ENCODE data around the gene CCDC102A. TPM values are rescaled to one million over a fixed set of nuclear protein-coding genes. Genes with fewer than 3 reads are reported as not detected.

CCDC102A gene
- polyA plus RNA-seq, 3 donors = not detected

GRCh38 chr16:57576429-57576870, 40.1 kb upstream of the CCDC102A start:
- Histone ChIP-seq H3K9me3 (replicated peaks in 1 of 2; ENCODE audit: control insufficient read depth in 1 of 2, insufficient read depth in 1 of 2, low read length in 2 of 2) (no peaks in the 10 kb centered on the region), H3K4me1 (ENCODE audit: control insufficient read depth in 1 of 2, insufficient read depth in 2 of 2, low read length in 2 of 2) (peaks cover 2 to 3% of the 10 kb centered on the region in 2 donors), H4K20me1 (ENCODE audit: insufficient read depth, low read length) (no peaks in the 10 kb centered on the region), H3K4me2 (replicated peaks; ENCODE audit: extremely low read depth, low read length, poor library complexity, severe bottlenecking) (no peak overlapping the region), H3K27ac (ENCODE audit: low read depth in 1 of 2, low read length in 2 of 2) (no peak overlapping the region), H3K36me3 (replicated peaks in 1 of 2; ENCODE audit: control insufficient read depth in 1 of 2, insufficient read depth in 2 of 2, low read length in 2 of 2) (no peaks in the 10 kb centered on the region), H2AFZ (ENCODE audit: insufficient read depth, low read depth, low read length, poor library complexity, severe bottlenecking) (no peak overlapping the region), H3K9ac (ENCODE audit: insufficient read depth, low read length, poor library complexity, severe bottlenecking) (no peak overlapping the region), H3K4me3 (replicated peaks in 1 of 3; ENCODE audit: low read depth in 2 of 3, low read length in 3 of 3) (no peak overlapping the region), H3K79me2 (ENCODE audit: insufficient read depth, low read length) (no peaks in the 10 kb centered on the region), H3K27me3 (ENCODE audit: control insufficient read depth in 2 of 2, insufficient read depth in 2 of 2, low read length in 2 of 2) (peaks cover 0 to 17% of the 10 kb centered on the region in 2 donors)
- H3K36me3 Mint-ChIP-seq = no peaks in the 10 kb centered on the region
- H3K9me3 Mint-ChIP-seq = peaks cover 0 to 3% (median 0%) of the 10 kb centered on the region in 7 donors
- H3K27me3 Mint-ChIP-seq (ENCODE audit: low read depth in 3 of 3) = peaks cover 23 to 44% (median 27%) of the 10 kb centered on the region in 3 donors
- 21% methylated on average over 14 of the region's 16 CpGs for WGBS (ENCODE audit: insufficient coverage)
- intact Hi-C loops (cut with micrococcal nuclease) = loop anchor here (1.0 to 5.0 kb wide), 4 partner anchors 72 to 426 kb away; partner anchors contain the start of genes USB1 (in 2 of the 2) and ZNF319 (in 2 of the 2)
- peak overlapping the region in 1 of 7 donors; percentile 63 for H3K27ac Mint-ChIP-seq
- peak; percentile 95 for TF ChIP-seq CTCF (IDR thresholded peaks at IDR 0.05)
- DNase-seq = peak; percentile 61 to 67 (median 65)
- peaks cover 7% of the 10 kb centered on the region for H3K4me1 Mint-ChIP-seq
- peak overlapping the region in 1 of 2 donors; percentile 21 for H3K4me3 Mint-ChIP-seq

DNA sequence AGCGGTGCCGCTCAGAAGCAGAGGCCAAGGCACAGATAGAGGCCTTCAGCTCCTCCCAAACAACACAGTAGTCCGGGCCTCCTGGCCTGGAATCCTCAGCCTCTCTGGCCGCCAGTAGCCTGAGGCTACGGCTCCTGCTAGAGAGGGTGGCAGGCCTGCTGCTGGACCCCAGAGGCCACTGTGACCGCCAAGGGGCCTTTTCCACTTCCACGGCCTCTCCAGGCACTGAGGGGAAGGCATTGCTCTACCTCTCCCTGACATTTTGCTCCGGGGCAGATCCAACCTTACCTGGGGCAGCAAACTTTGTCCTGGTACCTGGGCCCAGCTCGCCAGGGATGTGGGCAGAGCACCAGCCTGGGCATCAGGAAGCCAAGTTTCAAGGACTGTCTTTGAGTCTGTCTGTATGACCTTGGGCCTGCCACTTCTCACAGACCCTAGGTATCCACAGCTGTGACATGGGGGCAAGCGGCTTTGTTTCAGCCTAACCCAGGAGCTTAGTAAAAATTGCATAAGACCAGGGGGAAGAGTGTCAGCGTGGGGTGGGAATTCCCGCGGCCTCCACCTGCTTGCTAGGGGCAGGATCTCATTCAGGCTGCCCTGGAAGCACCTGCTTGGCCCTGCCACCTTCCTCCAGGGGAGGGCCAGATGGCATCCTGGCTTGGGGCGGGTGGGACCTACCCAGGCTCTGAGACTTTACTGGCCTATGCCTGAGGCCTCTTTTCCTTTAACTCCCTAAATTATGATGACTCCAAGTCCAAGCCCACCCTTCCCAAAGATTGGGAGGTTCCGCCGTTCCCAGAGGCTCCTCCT, 39.3 kb upstream of the CCDC102A start:
- no peak overlapping the region for H3K27ac Mint-ChIP-seq
- no peak overlapping the region for H3K27ac ChIP-seq (ENCODE audit: low read depth in 1 of 2, low read length in 2 of 2)
- 79% methylated on average over 15 of the region's 16 CpGs for WGBS (ENCODE audit: insufficient coverage)
- H3K36me3 ChIP-seq (replicated peaks in 1 of 2; ENCODE audit: control insufficient read depth in 1 of 2, insufficient read depth in 2 of 2, low read length in 2 of 2) = no peaks in the 10 kb centered on the region
- no peaks in the 10 kb centered on the region for H3K79me2 ChIP-seq (ENCODE audit: insufficient read depth, low read length)
- H4K20me1 ChIP-seq (ENCODE audit: insufficient read depth, low read length) = no peaks in the 10 kb centered on the region
- H3K4me1 ChIP-seq (ENCODE audit: control insufficient read depth in 1 of 2, insufficient read depth in 2 of 2, low read length in 2 of 2) = peaks cover 2 to 3% of the 10 kb centered on the region in 2 donors
- H2AFZ ChIP-seq (ENCODE audit: insufficient read depth, low read depth, low read length, poor library complexity, severe bottlenecking) = no peak overlapping the region
- no peak overlapping the region for H3K4me2 ChIP-seq (replicated peaks; ENCODE audit: extremely low read depth, low read length, poor library complexity, severe bottlenecking)
- peaks cover 0 to 14% of the 10 kb centered on the region in 2 donors for H3K27me3 ChIP-seq (ENCODE audit: control insufficient read depth in 2 of 2, insufficient read depth in 2 of 2, low read length in 2 of 2)
- H3K36me3 Mint-ChIP-seq = no peaks in the 10 kb centered on the region
- H3K9ac ChIP-seq (ENCODE audit: insufficient read depth, low read length, poor library complexity, severe bottlenecking) = no peak overlapping the region
- peaks cover 23 to 38% (median 27%) of the 10 kb centered on the region in 3 donors for H3K27me3 Mint-ChIP-seq (ENCODE audit: low read depth in 3 of 3)
- no peak for TF ChIP-seq CTCF (IDR thresholded peaks at IDR 0.05)
- no peaks in the 10 kb centered on the region for H3K9me3 ChIP-seq (replicated peaks in 1 of 2; ENCODE audit: control insufficient read depth in 1 of 2, insufficient read depth in 1 of 2, low read length in 2 of 2)
- no peak for DNase-seq
- no peak overlapping the region for H3K4me3 Mint-ChIP-seq
- H3K4me1 Mint-ChIP-seq = peaks cover 7% of the 10 kb centered on the region
- peaks cover 0 to 3% (median 0%) of the 10 kb centered on the region in 7 donors for H3K9me3 Mint-ChIP-seq
- intact Hi-C loops (cut with micrococcal nuclease) = loop anchor here (1.0 to 5.0 kb wide), 4 partner anchors 73 to 427 kb away; partner anchors contain the start of genes USB1 (in 2 of the 2) and ZNF319 (in 2 of the 2)
- H3K4me3 ChIP-seq (replicated peaks in 1 of 3; ENCODE audit: low read depth in 2 of 3, low read length in 3 of 3) = no peak overlapping the region
